Endothelial cell of hepatic sinusoid (primary cell): Measurements from ENCODE around the gene ZBTB7A.

ENCODE experiments used
- in situ Hi-C: cut with HindIII; loops from 2 replicates; pipeline ENCODE4 v1.10.0; 2017; ENCODE audit warnings: low sequenced_read_pairs

The ZBTB7A gene

GRCh38 chr19:4057931-4058692, 8.6 kb downstream of the ZBTB7A start:
- in situ Hi-C loops, result no loop called here

GRCh38 chr19:4055209-4055552, 11.5 kb downstream of the ZBTB7A start:
- in situ Hi-C loops, result no loop called here

- in situ Hi-C loops, result no loop called here
Measured at GRCh38 chr19:4054441-4055208, 12.1 kb downstream of the ZBTB7A start.

GRCh38 chr19:4053423-4054324, 13.0 kb downstream of the ZBTB7A start:
- in situ Hi-C loops, result no loop called here

GRCh38 chr19:4052993-4053422, 13.7 kb downstream of the ZBTB7A start:
- in situ Hi-C loops, result no loop called here

GRCh38 chr19:4052114-4052992, 14.3 kb downstream of the ZBTB7A start:
- in situ Hi-C loops, result no loop called here

- in situ Hi-C loops, result no loop called here
Measured at GRCh38 chr19:4051175-4052101, 15.3 kb downstream of the ZBTB7A start.

GRCh38 chr19:4049432-4049831, 17.3 kb downstream of the ZBTB7A start:
- in situ Hi-C loops, result no loop called here

GRCh38 chr19:4046946-4047683, 19.6 kb downstream of the ZBTB7A start:
- in situ Hi-C loops, result no loop called here

- in situ Hi-C loops, result no loop called here
Measured at GRCh38 chr19:4046362-4046691, 20.4 kb downstream of the ZBTB7A start.

GRCh38 chr19:4045597-4046361, 20.9 kb downstream of the ZBTB7A start:
- in situ Hi-C loops, result no loop called here

- in situ Hi-C loops, result no loop called here
Measured at GRCh38 chr19:4044990-4045465, 21.7 kb downstream of the ZBTB7A start.

GRCh38 chr19:4043966-4044715, 22.6 kb downstream of the ZBTB7A start:
- in situ Hi-C loops, result no loop called here

- in situ Hi-C loops, result no loop called here
Measured at GRCh38 chr19:4043401-4043800, 23.3 kb downstream of the ZBTB7A start.

GRCh38 chr19:4042731-4043082, 24.0 kb downstream of the ZBTB7A start:
- in situ Hi-C loops, result no loop called here

GRCh38 chr19:4042064-4042730, 24.5 kb downstream of the ZBTB7A start:
- in situ Hi-C loops, result no loop called here
